HepG2 (cell line): Measurements from ENCODE around the gene TSPAN11. TPM values are rescaled to one million over a fixed set of nuclear protein-coding genes. Genes with fewer than 3 reads are reported as not detected.

Experiments
- ATAC-seq: fragments of 200-7000 bp; cut with Tn5 transposase; 3 replicates; pipeline ENCODE4 v1.9.1; 2020; ENCODE audit warnings: mild to moderate bottlenecking, moderate library complexity
- BruUV-seq: library from RNA; stranded (reverse); fragments of 400-500 nt; replicated peaks from 2 replicates; lab custom pipeline; 2021; lab: Mats Ljungman, UMichigan
- CTCF ChIA-PET: fragments of 300-600 bp; formaldehyde crosslinking; extraction: SDS; loops from one replicate; lab custom pipeline; 2021; ENCODE audit warnings: low total read pairs, inconsistent platforms, low intra/inter-chr PET ratio; lab: Yijun Ruan, JAX
- POLR2A ChIA-PET: fragments of 350-600 bp; sonication (Branson Sonifier 250); formaldehyde crosslinking; loops from one replicate; lab custom pipeline; 2020; ENCODE audit warnings: antibody characterized with exemption, inconsistent platforms; lab: Yijun Ruan, JAX
- DNase-seq: peaks from one replicate; pipeline ENCODE4 v3.0.0-alpha.2; 2015; ENCODE audit warnings: low spot score
- FAIRE-seq: peaks from 3 replicates; lab custom pipeline; 2011; peaks lifted over from hg19 to GRCh38; lab: Jason Lieb, UNC
- H2AFZ ChIP-seq: one replicate; pipeline ENCODE4 v1.6.1; 2011; ENCODE audit warnings: low read length, inconsistent platforms
- H3K27ac ChIP-seq: fragments of 300-600 bp; 3 replicates; pipeline ENCODE4 v1.8.0; 2011; ENCODE audit warnings: mixed run types, mild to moderate bottlenecking, mixed read lengths, low read length, inconsistent platforms; ENCODE audit not compliant: insufficient read depth; ENCODE audit errors: extremely low read length
- H3K27me3 ChIP-seq, 2 experiments: fragments of 200-600 bp in 1 of 2; 2 replicates in 1 of 2; 3 replicates in 1 of 2; pipeline versions ENCODE4 v1.6.0 to v1.8.0; 2011; ENCODE audit warnings: low read length in 2 of 2, mild to moderate bottlenecking in 2 of 2, moderate library complexity in 2 of 2, inconsistent platforms in 1 of 2; ENCODE audit not compliant: insufficient read depth in 2 of 2, control insufficient read depth in 1 of 2
- H3K36me3 ChIP-seq, 2 experiments: fragments of 200-600 bp in 1 of 2; replicated peaks in 1 of 2; 2 replicates in 1 of 2; 3 replicates in 1 of 2; pipeline versions ENCODE4 v1.5.1 to v1.8.0; 2011; ENCODE audit warnings: low read length in 2 of 2, inconsistent platforms in 1 of 2; ENCODE audit not compliant: insufficient read depth in 2 of 2, control insufficient read depth in 1 of 2
- H3K4me1 ChIP-seq: 2 replicates; pipeline ENCODE4 v1.5.1; 2012; ENCODE audit warnings: low read length, inconsistent platforms; ENCODE audit not compliant: insufficient read depth
- H3K4me2 ChIP-seq: 2 replicates; pipeline ENCODE4 v1.6.0; 2011; ENCODE audit warnings: low read depth, low read length, inconsistent platforms
- H3K4me3 ChIP-seq, 3 experiments: fragments of 200-600 bp in 1 of 3; sonication (generic), shearing (Covaris generic) in 1 of 3; replicated peaks in 1 of 3; 2 replicates each; pipeline ENCODE4 v1.5.1; 2011 to 2016; ENCODE audit warnings: low read length in 3 of 3, inconsistent platforms in 2 of 3, low read depth in 2 of 3, mild to moderate bottlenecking in 2 of 3, control low read depth in 1 of 3, mixed read lengths in 1 of 3; ENCODE audit not compliant: insufficient read depth in 1 of 3
- H3K79me2 ChIP-seq: one replicate; pipeline ENCODE4 v1.6.1; 2011; ENCODE audit warnings: low read length, inconsistent platforms; ENCODE audit not compliant: insufficient read depth
- H3K9ac ChIP-seq: 2 replicates; pipeline ENCODE4 v1.6.0; 2011; ENCODE audit warnings: mild to moderate bottlenecking, low read depth, low read length, inconsistent platforms; ENCODE audit not compliant: insufficient read depth
- H3K9me3 ChIP-seq: 2 replicates; pipeline ENCODE4 v1.5.1; 2012; ENCODE audit warnings: mild to moderate bottlenecking, low read length
- H4K20me1 ChIP-seq: 2 replicates; pipeline ENCODE4 v1.6.0; 2011; ENCODE audit warnings: inconsistent platforms, mild to moderate bottlenecking, low read length, moderate library complexity; ENCODE audit not compliant: insufficient read depth
- AGO2 ChIP-seq: fragments of 200-400 bp; formaldehyde crosslinking; optimal IDR thresholded peaks from 2 replicates; pipeline ENCODE3; 2017; ENCODE audit warnings: mild to moderate bottlenecking, low read depth, low read length, moderate library complexity
- CEBPB ChIP-seq: IDR thresholded peaks from 2 replicates; pipeline ENCODE4 v1.6.1; 2011; ENCODE audit warnings: low read depth, low read length, improper control_type of control experiment, borderline replicate concordance
- CREM ChIP-seq, 2 experiments: sonication (generic) in 1 of 2; formaldehyde crosslinking in 1 of 2; IDR thresholded peaks; 2 replicates each; pipeline versions ENCODE4 v1.4.0 to v1.6.1; 2016 to 2020; ENCODE audit warnings: antibody characterized with exemption in 1 of 2, mild to moderate bottlenecking in 1 of 2, missing genetic modification reagents in 1 of 2
- HNRNPL ChIP-seq: fragments of 200-400 bp; formaldehyde crosslinking; IDR thresholded peaks from 2 replicates; pipeline ENCODE4 v1.6.1; 2017; ENCODE audit warnings: mild to moderate bottlenecking, low read depth, low read length
- MEIS2 ChIP-seq: sonication (generic); formaldehyde crosslinking; IDR thresholded peaks from 2 replicates; pipeline ENCODE4 v1.9.0; 2021; ENCODE audit warnings: mild to moderate bottlenecking, missing genetic modification reagents
- NCOR1 ChIP-seq: fragments of 200-600 bp; sonication (generic); IDR thresholded peaks from 2 replicates; pipeline ENCODE4 v1.7.0; 2017; ENCODE audit warnings: antibody characterized with exemption, low read length, borderline replicate concordance
- TCF7L2 ChIP-seq: IDR thresholded peaks from 2 replicates; pipeline ENCODE4 v1.6.1; 2011; ENCODE audit warnings: mild to moderate bottlenecking, low read depth, low read length, moderate library complexity
- ZNF598 ChIP-seq: sonication (generic); formaldehyde crosslinking; IDR thresholded peaks from 2 replicates; pipeline ENCODE4 v1.5.1; 2020; ENCODE audit warnings: mild to moderate bottlenecking, missing genetic modification reagents, borderline replicate concordance
- ZNF709 ChIP-seq: sonication (generic); formaldehyde crosslinking; IDR thresholded peaks from 2 replicates; pipeline ENCODE4 v1.5.0; 2020; ENCODE audit warnings: mild to moderate bottlenecking, missing genetic modification reagents
- WGBS: methylation state at CpG from one replicate; pipeline ENCODE4 v1.1.6; 2017; ENCODE audit warnings: low lambda C conversion rate; 5-methylcytosine and 5-hydroxymethylcytosine counted together
- in situ Hi-C: cut with HindIII; loops from 2 replicates; pipeline ENCODE4 v1.10.0; 2017; ENCODE audit warnings: low pct_unique_long_range_greater_than_20kb; ENCODE audit not compliant: extremely low pct_ligation_motif_present
- intact Hi-C: fragments of 100-400 bp; cut with micrococcal nuclease; formaldehyde crosslinking; loops from one replicate; pipeline ENCODE4 v1.10.0; 2022; ENCODE audit not compliant: unreplicated experiment
- polyA plus RNA-seq, 8 experiments: library from polyadenylated mRNA; depleted of rRNA in 3 of 8; stranded (reverse) in 7 of 8; unstranded in 1 of 8; fragments of >200 nt; fragmentation: Illumina TruSeq in 4 of 8; extraction: Trizol in 4 of 8; gene quantifications; 2 replicates each; pipeline versions ENCODE4 v1.2.1 to v1.2.3, GENCODE V29; 2011 to 2016; ENCODE audit warnings: low read depth in 4 of 8, missing spikeins in 1 of 8, mixed read lengths in 1 of 8; ENCODE audit not compliant: insufficient read depth in 1 of 8
- total RNA-seq, 5 experiments: library from RNA; depleted of rRNA; stranded (reverse); fragments of >200 nt; fragmentation: Illumina TruSeq; extraction: Trizol; gene quantifications; 2 replicates each; pipeline ENCODE4 v1.2.3, GENCODE V29; 2016; ENCODE audit warnings: low read depth in 1 of 5
- TF ChIP-seq, protein P1 (sequence below): sonication (generic); formaldehyde crosslinking; IDR thresholded peaks from 2 replicates; pipeline ENCODE4 v1.5.0; 2020; ENCODE audit warnings: missing genetic modification reagents
- TF ChIP-seq, protein P2 (sequence below): sonication (generic); formaldehyde crosslinking; IDR thresholded peaks from 2 replicates; pipeline ENCODE4 v1.4.0; 2020; ENCODE audit warnings: mild to moderate bottlenecking, missing genetic modification reagents
- TF ChIP-seq, protein P3 (sequence below), 2 experiments: sonication (generic) in 1 of 2; formaldehyde crosslinking in 1 of 2; IDR thresholded peaks; 2 replicates each; pipeline versions ENCODE4 v1.4.0 to v1.6.1; 2016 to 2020; ENCODE audit warnings: borderline replicate concordance in 1 of 2, low read depth in 1 of 2, mild to moderate bottlenecking in 1 of 2, missing genetic modification reagents in 1 of 2

The TSPAN11 gene
- total and polyA plus RNA-seq, 2 of the 13 experiments (the other 11 are each of a cell fraction or from before 2014, with no cell fraction given) = 0.01 to 0.07 TPM

DNA sequence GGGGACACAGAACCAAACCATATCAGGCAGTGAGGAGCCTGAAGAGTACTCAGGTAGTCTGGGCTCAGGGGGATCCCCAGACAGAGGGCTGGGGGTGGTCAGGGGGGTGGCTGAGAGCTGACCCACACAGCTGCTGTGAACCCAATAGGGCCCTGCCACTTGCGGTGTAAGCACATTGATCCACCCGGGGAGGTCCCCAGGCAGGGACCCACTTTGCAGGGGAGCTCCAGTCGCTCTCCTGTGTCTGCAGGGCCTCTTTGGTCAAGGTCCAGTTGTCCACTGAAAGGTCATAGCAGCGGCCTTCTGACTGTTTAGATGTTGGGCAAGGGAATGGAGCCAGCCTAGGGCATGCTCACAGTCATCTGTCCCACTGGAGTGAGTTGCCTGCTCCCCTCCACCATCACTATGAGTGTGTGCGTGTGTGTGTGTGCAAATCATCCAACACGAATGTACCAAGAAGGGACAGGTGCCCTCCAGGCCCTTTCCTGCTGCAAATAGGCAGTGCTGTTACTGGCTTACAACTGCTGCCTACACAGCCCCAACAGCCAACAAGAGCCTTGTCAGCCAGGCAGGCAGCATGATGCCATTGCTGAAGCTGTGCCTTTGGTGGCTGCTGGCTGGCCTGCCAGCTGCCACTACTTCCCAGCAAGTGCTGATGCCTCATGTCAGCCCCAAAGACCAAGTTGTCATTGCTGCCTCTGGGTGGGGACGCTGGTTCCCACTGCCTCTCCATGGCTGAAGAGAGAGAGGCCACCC lies 71.3 kb downstream of the TSPAN11 start:
- H3K4me2 ChIP-seq = peak overlapping the region; percentile 1; the same call in 1 of the 2 replicates
- no peak overlapping the region for H3K9ac ChIP-seq
- BruUV-seq = no TSS peak
- intact Hi-C loops (no loop called here), in situ Hi-C loops (no loop called here)
- ATAC-seq (peak; percentile 86), FAIRE-seq (no peak), DNase-seq (peak; percentile 8)
- CTCF ChIA-PET = no interaction called here
- no peak overlapping the region for H3K27ac ChIP-seq
- POLR2A ChIA-PET = no interaction called here
- H3K36me3 ChIP-seq = no peaks in the 10 kb centered on the region
- no peaks in the 10 kb centered on the region for H3K79me2 ChIP-seq
- no peak overlapping the region for H2AFZ ChIP-seq
- no peaks in the 10 kb centered on the region for H4K20me1 ChIP-seq
- H3K4me3 ChIP-seq = no peak overlapping the region
- H3K4me1 ChIP-seq = peaks cover 11% of the 10 kb centered on the region
- no peaks in the 10 kb centered on the region for H3K9me3 ChIP-seq
- WGBS = 17% methylated on average over 3 of the region's 7 CpGs
- H3K27me3 ChIP-seq = peaks cover 0 to 8% of the 10 kb centered on the region in 2 experiments; a peak in 2 of 5 replicates
- peak; percentile 26; the same call in 1 of the 2 replicates for TF ChIP-seq CEBPB
- TF ChIP-seq ZNF709 (CRISPR knock-in tag) = no peak
- TF ChIP-seq CREM (IDR thresholded peaks at IDR 0.05) = no peak
- no peak for TF ChIP-seq CREM (CRISPR knock-in tag; IDR thresholded peaks at IDR 0.05)
- TF ChIP-seq MEIS2 (CRISPR knock-in tag) = no peak
- TF ChIP-seq, protein P1, sequence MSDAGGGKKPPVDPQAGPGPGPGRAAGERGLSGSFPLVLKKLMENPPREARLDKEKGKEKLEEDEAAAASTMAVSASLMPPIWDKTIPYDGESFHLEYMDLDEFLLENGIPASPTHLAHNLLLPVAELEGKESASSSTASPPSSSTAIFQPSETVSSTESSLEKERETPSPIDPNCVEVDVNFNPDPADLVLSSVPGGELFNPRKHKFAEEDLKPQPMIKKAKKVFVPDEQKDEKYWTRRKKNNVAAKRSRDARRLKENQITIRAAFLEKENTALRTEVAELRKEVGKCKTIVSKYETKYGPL (CRISPR knock-in tag) = no peak
- no peak for TF ChIP-seq AGO2
- TF ChIP-seq HNRNPL = no peak
- TF ChIP-seq, protein P2, sequence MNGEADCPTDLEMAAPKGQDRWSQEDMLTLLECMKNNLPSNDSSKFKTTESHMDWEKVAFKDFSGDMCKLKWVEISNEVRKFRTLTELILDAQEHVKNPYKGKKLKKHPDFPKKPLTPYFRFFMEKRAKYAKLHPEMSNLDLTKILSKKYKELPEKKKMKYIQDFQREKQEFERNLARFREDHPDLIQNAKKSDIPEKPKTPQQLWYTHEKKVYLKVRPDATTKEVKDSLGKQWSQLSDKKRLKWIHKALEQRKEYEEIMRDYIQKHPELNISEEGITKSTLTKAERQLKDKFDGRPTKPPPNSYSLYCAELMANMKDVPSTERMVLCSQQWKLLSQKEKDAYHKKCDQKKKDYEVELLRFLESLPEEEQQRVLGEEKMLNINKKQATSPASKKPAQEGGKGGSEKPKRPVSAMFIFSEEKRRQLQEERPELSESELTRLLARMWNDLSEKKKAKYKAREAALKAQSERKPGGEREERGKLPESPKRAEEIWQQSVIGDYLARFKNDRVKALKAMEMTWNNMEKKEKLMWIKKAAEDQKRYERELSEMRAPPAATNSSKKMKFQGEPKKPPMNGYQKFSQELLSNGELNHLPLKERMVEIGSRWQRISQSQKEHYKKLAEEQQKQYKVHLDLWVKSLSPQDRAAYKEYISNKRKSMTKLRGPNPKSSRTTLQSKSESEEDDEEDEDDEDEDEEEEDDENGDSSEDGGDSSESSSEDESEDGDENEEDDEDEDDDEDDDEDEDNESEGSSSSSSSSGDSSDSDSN (CRISPR knock-in tag) = 0 out of 2 replicates have a peak, but pooled peaks have one; percentile 34
- 0 out of 2 replicates have a peak, but pooled peaks have one; percentile 31 for TF ChIP-seq ZNF598 (CRISPR knock-in tag)
- TF ChIP-seq, protein P3, sequence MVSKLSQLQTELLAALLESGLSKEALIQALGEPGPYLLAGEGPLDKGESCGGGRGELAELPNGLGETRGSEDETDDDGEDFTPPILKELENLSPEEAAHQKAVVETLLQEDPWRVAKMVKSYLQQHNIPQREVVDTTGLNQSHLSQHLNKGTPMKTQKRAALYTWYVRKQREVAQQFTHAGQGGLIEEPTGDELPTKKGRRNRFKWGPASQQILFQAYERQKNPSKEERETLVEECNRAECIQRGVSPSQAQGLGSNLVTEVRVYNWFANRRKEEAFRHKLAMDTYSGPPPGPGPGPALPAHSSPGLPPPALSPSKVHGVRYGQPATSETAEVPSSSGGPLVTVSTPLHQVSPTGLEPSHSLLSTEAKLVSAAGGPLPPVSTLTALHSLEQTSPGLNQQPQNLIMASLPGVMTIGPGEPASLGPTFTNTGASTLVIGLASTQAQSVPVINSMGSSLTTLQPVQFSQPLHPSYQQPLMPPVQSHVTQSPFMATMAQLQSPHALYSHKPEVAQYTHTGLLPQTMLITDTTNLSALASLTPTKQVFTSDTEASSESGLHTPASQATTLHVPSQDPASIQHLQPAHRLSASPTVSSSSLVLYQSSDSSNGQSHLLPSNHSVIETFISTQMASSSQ (IDR thresholded peaks at IDR 0.05; ENCODE audit: low read depth) = no peak
- TF ChIP-seq, protein P3 (CRISPR knock-in tag; IDR thresholded peaks at IDR 0.05; ENCODE audit: borderline replicate concordance) = no peak
- no peak for TF ChIP-seq NCOR1
- TF ChIP-seq TCF7L2 = no peak
